Panc1 (cell line): ENCODE measurements around the gene UNC13C.

Source experiments
- CTCF ChIP-seq: fragments of 450-650 bp; IDR thresholded peaks from 2 replicates; pipeline ENCODE4 v1.5.1; 2017; ENCODE audit warnings: mild to moderate bottlenecking
- POLR2AphosphoS5 ChIP-seq: IDR thresholded peaks from 2 replicates; pipeline ENCODE4 v1.6.1; 2012; ENCODE audit warnings: mild to moderate bottlenecking, low read depth, low read length, moderate library complexity
- SIN3A ChIP-seq: IDR thresholded peaks from 2 replicates; pipeline ENCODE4 v1.6.1; 2012; ENCODE audit warnings: low read depth, mild to moderate bottlenecking, low read length, moderate library complexity, borderline replicate concordance; ENCODE audit not compliant: insufficient read depth
- TCF7L2 ChIP-seq: IDR thresholded peaks from 2 replicates; pipeline ENCODE4 v1.6.1; 2011; ENCODE audit warnings: mild to moderate bottlenecking, low read depth, low read length, inconsistent platforms
- TF ChIP-seq, protein P1 (sequence below), 2 experiments: IDR thresholded peaks; 2 replicates each; pipeline ENCODE4 v1.6.1; 2011 to 2012; ENCODE audit warnings: low read depth in 2 of 2, control low read depth in 1 of 2, low read length in 1 of 2, mild to moderate bottlenecking in 1 of 2, moderate library complexity in 1 of 2; ENCODE audit not compliant: insufficient read depth in 1 of 2

- TF ChIP-seq, protein P1, sequence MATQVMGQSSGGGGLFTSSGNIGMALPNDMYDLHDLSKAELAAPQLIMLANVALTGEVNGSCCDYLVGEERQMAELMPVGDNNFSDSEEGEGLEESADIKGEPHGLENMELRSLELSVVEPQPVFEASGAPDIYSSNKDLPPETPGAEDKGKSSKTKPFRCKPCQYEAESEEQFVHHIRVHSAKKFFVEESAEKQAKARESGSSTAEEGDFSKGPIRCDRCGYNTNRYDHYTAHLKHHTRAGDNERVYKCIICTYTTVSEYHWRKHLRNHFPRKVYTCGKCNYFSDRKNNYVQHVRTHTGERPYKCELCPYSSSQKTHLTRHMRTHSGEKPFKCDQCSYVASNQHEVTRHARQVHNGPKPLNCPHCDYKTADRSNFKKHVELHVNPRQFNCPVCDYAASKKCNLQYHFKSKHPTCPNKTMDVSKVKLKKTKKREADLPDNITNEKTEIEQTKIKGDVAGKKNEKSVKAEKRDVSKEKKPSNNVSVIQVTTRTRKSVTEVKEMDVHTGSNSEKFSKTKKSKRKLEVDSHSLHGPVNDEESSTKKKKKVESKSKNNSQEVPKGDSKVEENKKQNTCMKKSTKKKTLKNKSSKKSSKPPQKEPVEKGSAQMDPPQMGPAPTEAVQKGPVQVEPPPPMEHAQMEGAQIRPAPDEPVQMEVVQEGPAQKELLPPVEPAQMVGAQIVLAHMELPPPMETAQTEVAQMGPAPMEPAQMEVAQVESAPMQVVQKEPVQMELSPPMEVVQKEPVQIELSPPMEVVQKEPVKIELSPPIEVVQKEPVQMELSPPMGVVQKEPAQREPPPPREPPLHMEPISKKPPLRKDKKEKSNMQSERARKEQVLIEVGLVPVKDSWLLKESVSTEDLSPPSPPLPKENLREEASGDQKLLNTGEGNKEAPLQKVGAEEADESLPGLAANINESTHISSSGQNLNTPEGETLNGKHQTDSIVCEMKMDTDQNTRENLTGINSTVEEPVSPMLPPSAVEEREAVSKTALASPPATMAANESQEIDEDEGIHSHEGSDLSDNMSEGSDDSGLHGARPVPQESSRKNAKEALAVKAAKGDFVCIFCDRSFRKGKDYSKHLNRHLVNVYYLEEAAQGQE (IDR thresholded peaks at IDR 0.05; ENCODE audit: insufficient read depth in 1 of 2, low read depth in 2 of 2, low read length in 1 of 2), result no peak
- TF ChIP-seq CTCF, result no peak
- no peak for TF ChIP-seq POLR2AphosphoS5
- TF ChIP-seq TCF7L2, result no peak
- no peak for TF ChIP-seq SIN3A
These were observed 304.1 kb downstream of the UNC13C start for GRCh38 chr15:54282228-54282836.
